ENCODE data around the gene SH3TC1.
A peak's percentile ranks its signal among the peaks of the same experiment; 100 is the strongest.

The SH3TC1 gene

GRCh38 chr4:8247047-8247930, 48.2 kb downstream of the SH3TC1 start:
- no peak for DNase-seq

GRCh38 chr4:8248091-8248490, 49.0 kb downstream of the SH3TC1 start:
- DNase-seq = no peak

GRCh38 chr4:8250227-8250626, 51.1 kb downstream of the SH3TC1 start:
- no peak for DNase-seq

- no peak for DNase-seq
Observed at GRCh38 chr4:8250637-8251036, 51.5 kb downstream of the SH3TC1 start.

GRCh38 chr4:8251110-8251883, 52.2 kb downstream of the SH3TC1 start:
- DNase-seq = no peak

- no peak for DNase-seq
Observed at GRCh38 chr4:8252301-8253173, 53.4 kb downstream of the SH3TC1 start.

- no peak for DNase-seq
Observed at GRCh38 chr4:8254076-8254475, 55.0 kb downstream of the SH3TC1 start.

GRCh38 chr4:8255698-8256441, 56.8 kb downstream of the SH3TC1 start:
- DNase-seq = no peak

- DNase-seq = no peak
Observed at GRCh38 chr4:8257854-8258253, 58.8 kb downstream of the SH3TC1 start.

- no peak for DNase-seq
Observed at GRCh38 chr4:8258552-8259212, 59.6 kb downstream of the SH3TC1 start.

GRCh38 chr4:8259743-8260430, 60.8 kb downstream of the SH3TC1 start:
- DNase-seq = no peak

GRCh38 chr4:8260656-8261111, 61.6 kb downstream of the SH3TC1 start:
- DNase-seq = peak; percentile 81

GRCh38 chr4:8261851-8262535, 62.9 kb downstream of the SH3TC1 start:
- no peak for DNase-seq

- DNase-seq = no peak
Observed at GRCh38 chr4:8262637-8263322, 63.7 kb downstream of the SH3TC1 start.

- no peak for DNase-seq
Observed at GRCh38 chr4:8263397-8263796, 64.3 kb downstream of the SH3TC1 start.

- no peak for DNase-seq
Observed at GRCh38 chr4:8264106-8264505, 65.0 kb downstream of the SH3TC1 start.

GRCh38 chr4:8265171-8265929, 66.3 kb downstream of the SH3TC1 start:
- no peak for DNase-seq

- DNase-seq = no peak
Observed at GRCh38 chr4:8266088-8266487, 67.0 kb downstream of the SH3TC1 start.

- DNase-seq = no peak
Observed at GRCh38 chr4:8266508-8266907, 67.4 kb downstream of the SH3TC1 start.

Measured in DMS53 (cell line).